ENCODE measurements around the gene HUNK.

GRCh38 chr21:31909153-31910073 lies 36.6 kb downstream of the HUNK start:
- TF ChIP-seq, protein P1, sequence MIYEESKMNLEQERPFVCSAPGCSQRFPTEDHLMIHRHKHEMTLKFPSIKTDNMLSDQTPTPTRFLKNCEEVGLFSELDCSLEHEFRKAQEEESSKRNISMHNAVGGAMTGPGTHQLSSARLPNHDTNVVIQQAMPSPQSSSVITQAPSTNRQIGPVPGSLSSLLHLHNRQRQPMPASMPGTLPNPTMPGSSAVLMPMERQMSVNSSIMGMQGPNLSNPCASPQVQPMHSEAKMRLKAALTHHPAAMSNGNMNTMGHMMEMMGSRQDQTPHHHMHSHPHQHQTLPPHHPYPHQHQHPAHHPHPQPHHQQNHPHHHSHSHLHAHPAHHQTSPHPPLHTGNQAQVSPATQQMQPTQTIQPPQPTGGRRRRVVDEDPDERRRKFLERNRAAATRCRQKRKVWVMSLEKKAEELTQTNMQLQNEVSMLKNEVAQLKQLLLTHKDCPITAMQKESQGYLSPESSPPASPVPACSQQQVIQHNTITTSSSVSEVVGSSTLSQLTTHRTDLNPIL (CRISPR knock-in tag; IDR thresholded peaks at IDR 0.05; ENCODE audit: low read depth), result no peak
- TF ChIP-seq RARB (CRISPR knock-in tag; IDR thresholded peaks at IDR 0.05), result no peak
- no peak for TF ChIP-seq PATZ1 (CRISPR knock-in tag; IDR thresholded peaks at IDR 0.05; ENCODE audit: borderline replicate concordance)
- no peak for TF ChIP-seq ZFP30 (CRISPR knock-in tag; IDR thresholded peaks at IDR 0.05)
- TF ChIP-seq, protein P2, sequence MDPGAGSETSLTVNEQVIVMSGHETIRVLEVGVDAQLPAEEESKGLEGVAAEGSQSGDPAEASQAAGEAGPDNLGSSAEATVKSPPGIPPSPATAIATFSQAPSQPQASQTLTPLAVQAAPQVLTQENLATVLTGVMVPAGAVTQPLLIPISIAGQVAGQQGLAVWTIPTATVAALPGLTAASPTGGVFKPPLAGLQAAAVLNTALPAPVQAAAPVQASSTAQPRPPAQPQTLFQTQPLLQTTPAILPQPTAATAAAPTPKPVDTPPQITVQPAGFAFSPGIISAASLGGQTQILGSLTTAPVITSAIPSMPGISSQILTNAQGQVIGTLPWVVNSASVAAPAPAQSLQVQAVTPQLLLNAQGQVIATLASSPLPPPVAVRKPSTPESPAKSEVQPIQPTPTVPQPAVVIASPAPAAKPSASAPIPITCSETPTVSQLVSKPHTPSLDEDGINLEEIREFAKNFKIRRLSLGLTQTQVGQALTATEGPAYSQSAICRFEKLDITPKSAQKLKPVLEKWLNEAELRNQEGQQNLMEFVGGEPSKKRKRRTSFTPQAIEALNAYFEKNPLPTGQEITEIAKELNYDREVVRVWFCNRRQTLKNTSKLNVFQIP (CRISPR knock-in tag; IDR thresholded peaks at IDR 0.05; ENCODE audit: borderline replicate concordance, low read depth), result no peak

Data from SK-N-SH treated with all-trans-retinoic acid at 6 μM for 48 hours (cell line).